DMS53 treated with DMSO at 0.1 percent for 48 hours (cell line): Measurements from ENCODE around the gene SPACA4.

ENCODE experiments used
- DNase-seq: peaks from one replicate; lab custom pipeline; 2025; ENCODE audit not compliant: unreplicated experiment; lab: John Stamatoyannopoulos, UW

SPACA4 gene

DNA sequence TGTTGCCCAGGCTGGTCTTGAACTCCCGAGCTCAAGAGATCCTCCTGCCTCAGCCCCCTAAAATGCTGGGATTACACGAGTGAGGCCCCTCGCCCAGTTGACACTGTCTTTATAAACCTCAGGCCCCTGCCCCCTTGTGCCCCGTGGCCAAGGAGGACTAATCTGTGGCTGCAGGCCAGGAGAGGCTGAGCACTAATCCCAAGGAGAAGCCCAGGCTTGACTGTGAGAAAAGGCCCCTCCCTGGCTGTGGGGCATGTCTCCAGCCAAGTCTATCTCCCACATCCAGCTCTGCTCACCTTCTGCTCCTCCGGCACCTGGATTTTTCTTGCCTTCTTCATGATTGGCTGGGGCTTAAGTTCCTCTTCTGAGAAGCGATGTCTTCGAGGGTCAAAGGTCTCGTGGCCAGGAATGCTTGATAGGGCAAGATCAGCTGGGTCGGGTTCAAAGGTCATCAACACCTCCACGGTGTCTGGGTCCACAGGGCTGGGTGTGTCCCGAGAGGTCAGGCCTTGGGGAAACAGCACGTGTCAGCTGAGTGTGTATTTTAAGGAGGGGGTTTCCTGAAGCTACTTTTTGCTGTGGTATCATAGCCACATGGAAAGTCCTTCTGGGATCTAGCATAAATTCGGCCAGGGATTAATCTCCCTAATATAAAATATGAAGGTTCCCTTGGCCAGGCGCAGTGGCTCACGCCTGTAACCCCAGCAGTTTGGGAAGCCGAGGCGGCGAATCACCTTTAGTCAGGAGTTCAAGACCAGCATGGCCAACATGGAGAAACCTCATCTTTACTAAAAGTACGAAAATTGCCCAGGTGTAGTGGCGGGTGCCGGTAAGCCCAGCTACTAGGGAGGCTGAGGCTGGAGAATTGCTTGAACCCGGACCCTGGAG, 26.9 kb downstream of the SPACA4 start:
- DNase-seq, result no peak

- DNase-seq, result no peak
Measured at GRCh38 chr19:48634036-48634342, 27.4 kb downstream of the SPACA4 start.

GRCh38 chr19:48634424-48635262, 28.1 kb downstream of the SPACA4 start:
- DNase-seq, result peak; percentile 90

DNA sequence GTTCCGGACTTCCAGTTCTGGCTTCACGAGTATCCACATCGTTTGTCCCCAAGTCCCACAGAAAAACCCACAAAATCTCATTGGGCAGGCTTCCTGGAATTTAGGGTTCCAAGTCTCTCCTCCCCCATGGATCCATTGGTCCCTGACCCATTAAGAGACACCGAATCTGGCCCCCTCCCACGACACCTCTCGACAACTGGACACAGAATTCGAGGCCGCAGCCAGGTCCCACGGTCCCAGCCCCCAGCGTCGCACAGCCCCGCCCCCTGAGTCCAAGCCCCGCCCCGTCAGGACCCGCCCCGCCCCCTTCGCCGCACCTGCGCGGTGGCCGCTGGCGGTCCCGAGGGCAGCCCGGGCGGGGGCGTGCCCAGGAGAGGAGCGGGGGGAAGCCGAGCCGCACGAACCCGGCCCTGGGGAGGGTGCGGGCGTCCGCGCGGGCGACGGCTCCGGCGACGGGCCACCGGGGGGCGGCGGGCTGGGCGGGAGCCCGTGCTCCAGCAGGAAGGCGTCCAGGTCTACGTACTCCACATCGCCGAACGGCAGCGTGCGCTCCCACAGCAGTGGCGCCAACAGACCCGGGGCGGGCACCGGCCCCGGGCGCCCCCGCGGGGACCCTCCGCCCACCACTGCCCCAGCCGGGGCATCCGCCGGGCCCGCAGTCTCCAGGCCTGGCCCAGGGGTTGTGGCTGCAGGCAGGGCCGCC, 28.9 kb downstream of the SPACA4 start:
- peak; percentile 45 for DNase-seq

- DNase-seq, result no peak
Measured at GRCh38 chr19:48635966-48636858, 29.7 kb downstream of the SPACA4 start.

DNA sequence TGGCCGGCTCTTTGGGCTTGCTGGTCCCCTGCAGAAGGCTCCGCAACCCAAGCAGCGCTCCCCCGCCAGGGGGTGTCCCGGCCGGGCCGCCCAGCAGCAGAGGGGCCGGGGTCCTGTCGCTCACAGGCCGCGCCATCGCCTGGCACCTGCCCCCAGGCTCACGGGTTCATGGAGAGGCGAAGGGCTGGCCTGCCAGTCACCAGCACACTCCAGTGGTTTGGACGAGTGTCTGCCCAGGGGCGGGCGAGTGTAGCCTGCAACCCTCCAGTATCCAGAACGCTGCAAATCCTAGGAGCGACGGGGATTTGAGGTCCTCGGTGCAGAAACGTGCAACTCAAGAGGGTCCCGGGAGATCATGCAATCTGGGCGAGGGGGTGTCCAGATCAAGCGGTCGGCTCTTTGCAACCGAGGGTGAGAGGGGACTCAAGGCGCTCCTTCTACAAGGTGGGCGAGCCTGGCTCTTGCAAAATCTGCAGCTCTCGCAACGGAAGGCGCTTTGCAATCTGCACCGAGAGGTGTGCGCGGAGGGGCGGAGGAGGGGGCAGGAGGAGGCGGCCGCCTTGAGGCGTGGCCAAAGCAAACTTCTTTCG, 30.4 kb downstream of the SPACA4 start, which contains the start of gene DBP:
DBP (minus strand) TSS at position 521 of the 590 bp plus-strand sequence; CDS start at position 136, 385 bp downstream.
- DNase-seq, result peak; percentile 63

- peak; percentile 95 for DNase-seq
Measured at GRCh38 chr19:48637449-48637947, 31.0 kb downstream of the SPACA4 start.

- DNase-seq, result peak; percentile 80
Measured at GRCh38 chr19:48637948-48638830, 31.6 kb downstream of the SPACA4 start.

DNA sequence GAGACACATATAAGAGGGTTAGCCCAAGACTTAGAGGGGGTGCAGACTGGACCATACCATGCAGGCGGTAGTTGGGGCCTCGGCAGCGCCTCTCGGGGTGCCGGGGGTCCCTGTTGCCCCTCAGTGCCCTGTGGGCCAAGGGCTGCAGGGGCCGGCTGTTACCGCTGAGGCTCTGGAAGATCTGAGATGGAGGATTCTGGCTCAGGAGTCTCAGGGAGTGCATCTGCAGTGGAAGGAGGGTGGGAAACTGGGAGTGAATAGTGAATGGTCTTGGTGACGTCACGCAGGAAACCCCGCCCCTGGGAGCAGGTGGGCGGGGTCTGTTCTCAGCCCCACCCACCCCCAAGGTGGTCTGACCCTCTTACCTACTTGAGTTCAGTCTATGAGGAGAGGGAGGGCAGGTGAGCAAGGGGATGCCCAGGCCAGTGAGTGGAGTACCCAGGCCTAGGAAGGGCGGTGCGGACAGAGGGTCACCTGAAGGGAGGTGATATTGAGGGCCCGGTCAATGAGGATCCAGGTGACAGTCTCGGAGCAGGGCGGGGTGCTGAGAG, 32.4 kb downstream of the SPACA4 start:
- DNase-seq, result no peak

- no peak for DNase-seq
Measured at GRCh38 chr19:48639483-48640375, 33.2 kb downstream of the SPACA4 start.

- no peak for DNase-seq
Measured at GRCh38 chr19:48641850-48642249, 35.3 kb downstream of the SPACA4 start.

- DNase-seq, result no peak
Measured at GRCh38 chr19:48642862-48643261, 36.3 kb downstream of the SPACA4 start.

GRCh38 chr19:48644355-48644754, 37.8 kb downstream of the SPACA4 start:
- no peak for DNase-seq

GRCh38 chr19:48644839-48645619, 38.5 kb downstream of the SPACA4 start:
- peak; percentile 61 for DNase-seq

- peak; percentile 63 for DNase-seq
Measured at GRCh38 chr19:48645620-48646000, 39.1 kb downstream of the SPACA4 start.

DNA sequence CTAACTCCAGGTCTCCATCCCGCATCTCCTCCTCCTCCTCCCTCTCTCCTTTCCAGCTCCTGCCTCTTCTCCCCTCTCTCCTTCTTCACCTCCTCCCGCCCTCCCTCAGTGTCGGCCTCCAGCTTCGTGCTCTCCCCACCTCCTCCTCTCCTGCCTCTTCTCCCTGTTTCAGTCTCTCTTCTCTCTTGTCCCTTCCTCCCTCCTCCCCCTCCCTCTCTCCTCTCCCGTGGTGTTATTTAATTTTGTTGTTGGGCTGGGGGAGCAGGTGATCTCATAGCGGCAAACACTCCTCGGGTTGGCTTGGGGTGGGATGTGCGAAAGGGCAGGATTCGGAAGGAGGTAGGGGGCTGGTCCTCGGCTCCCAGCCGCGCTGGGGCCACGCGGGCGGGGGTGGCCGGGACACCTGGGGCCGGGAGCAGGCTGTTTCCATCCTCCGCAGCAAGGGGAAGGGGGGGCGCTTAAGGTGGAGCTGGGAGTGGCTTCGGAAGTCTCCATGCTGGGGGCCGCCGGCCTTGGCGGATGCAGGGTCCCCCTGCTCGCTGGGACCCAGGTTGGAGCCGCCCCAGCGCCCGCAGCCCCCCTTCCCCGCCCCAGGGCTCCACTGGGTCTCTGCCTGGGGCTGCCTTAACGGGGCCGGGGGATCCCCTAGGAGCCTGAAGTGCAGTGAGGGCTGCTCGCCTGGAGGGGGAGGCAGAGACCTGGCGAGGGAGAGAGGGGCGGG, 39.6 kb downstream of the SPACA4 start, which contains the start of gene CA11:
CA11 (minus strand) TSS at position 187 of the 721 bp plus-strand sequence. CDS start 555 bp downstream, outside the sequence.
- DNase-seq, result peak; percentile 81
